ENCODE measurements around the gene DLG2.

DLG2 gene

GRCh38 chr11:84230402-84230801 is 1396.7 kb downstream of the DLG2 start:
- ChIA-PET POLR2A (no interaction called here), CTCF (no interaction called here)
- DNase-seq (ENCODE audit: low read depth, low spot score), result no peak
- no peak overlapping the region for H3K4me3 ChIP-seq (ENCODE audit: low read depth, low read length)
- no peak for TF ChIP-seq CTCF (IDR thresholded peaks at IDR 0.05; ENCODE audit: insufficient read depth, low read length, missing control alignments)

- CTCF ChIA-PET, result no interaction called here
- no peak for DNase-seq (ENCODE audit: low read depth, low spot score)
Measured at GRCh38 chr11:84227970-84228665, 1399.0 kb downstream of the DLG2 start.

GRCh38 chr11:84224042-84224441 is 1403.1 kb downstream of the DLG2 start:
- no peak for TF ChIP-seq CTCF (IDR thresholded peaks at IDR 0.05; ENCODE audit: insufficient read depth, low read length, missing control alignments)
- POLR2A ChIA-PET, result no interaction called here
- no peak for DNase-seq (ENCODE audit: low read depth, low spot score)
- CTCF ChIA-PET, result no interaction called here
- no peak overlapping the region for H3K4me3 ChIP-seq (ENCODE audit: low read depth, low read length)

More at GRCh38 chr11:84227970-84228665, 1399.0 kb downstream of the DLG2 start:
- POLR2A ChIA-PET, result no interaction called here
- H3K4me3 ChIP-seq (ENCODE audit: low read depth, low read length), result no peak overlapping the region
- no peak for TF ChIP-seq CTCF (IDR thresholded peaks at IDR 0.05; ENCODE audit: insufficient read depth, low read length, missing control alignments)

GRCh38 chr11:84218318-84218717 is 1408.8 kb downstream of the DLG2 start:
- CTCF ChIA-PET, result no interaction called here
- no peak for DNase-seq (ENCODE audit: low read depth, low spot score)
- TF ChIP-seq CTCF (IDR thresholded peaks at IDR 0.05; ENCODE audit: insufficient read depth, low read length, missing control alignments), result no peak
- H3K4me3 ChIP-seq (ENCODE audit: low read depth, low read length), result no peak overlapping the region
- POLR2A ChIA-PET, result no interaction called here

- ChIA-PET POLR2A (no interaction called here), CTCF (no interaction called here)
- H3K4me3 ChIP-seq (ENCODE audit: low read depth, low read length), result no peak overlapping the region
- no peak for TF ChIP-seq CTCF (IDR thresholded peaks at IDR 0.05; ENCODE audit: insufficient read depth, low read length, missing control alignments)
- no peak for DNase-seq (ENCODE audit: low read depth, low spot score)
Measured at GRCh38 chr11:84215672-84216071, 1411.5 kb downstream of the DLG2 start.

GRCh38 chr11:84214557-84214956 is 1412.6 kb downstream of the DLG2 start:
- ChIA-PET POLR2A (no interaction called here), CTCF (no interaction called here)
- DNase-seq (ENCODE audit: low read depth, low spot score), result no peak
- no peak for TF ChIP-seq CTCF (IDR thresholded peaks at IDR 0.05; ENCODE audit: insufficient read depth, low read length, missing control alignments)
- H3K4me3 ChIP-seq (ENCODE audit: low read depth, low read length), result no peak overlapping the region
